ENCODE measurements around the gene TCF12. TPM values are rescaled to one million over a fixed set of nuclear protein-coding genes. Genes with fewer than 3 reads are reported as not detected.
A peak's percentile ranks its signal among the peaks of the same experiment; 100 is the strongest.

TCF12 gene
- total RNA-seq, 1 donor from 2014 or later = 112 TPM

- H3K9me3 ChIP-seq (ENCODE audit: insufficient read depth, low read depth, low read length) = no peaks in the 10 kb centered on the region
- no peak overlapping the region for H3K4me3 Mint-ChIP-seq (ENCODE audit: unreplicated experiment)
- H3K27ac Mint-ChIP-seq (ENCODE audit: unreplicated experiment) = peak overlapping the region; percentile 88
These were observed 143.3 kb downstream of the TCF12 start for GRCh38 chr15:57061696-57062095.

GRCh38 chr15:57064033-57064432, 145.6 kb downstream of the TCF12 start:
- H4K20me1 ChIP-seq (ENCODE audit: insufficient read depth, low read length) = no peaks in the 10 kb centered on the region
- no peak for FAIRE-seq
- no peak for DNase-seq (ENCODE audit: low read depth)
- H3K27me3 ChIP-seq (ENCODE audit: insufficient read depth, low read length) = no peaks in the 10 kb centered on the region
- no peak overlapping the region for H3K27ac ChIP-seq (ENCODE audit: low read depth, low read length)
- Mint-ChIP-seq H3K36me3 (ENCODE audit: low read depth, unreplicated experiment) (peaks cover 6% of the 10 kb centered on the region), H3K27ac (ENCODE audit: unreplicated experiment) (peak overlapping the region; percentile 53), H3K4me3 (ENCODE audit: unreplicated experiment) (no peak overlapping the region), H3K9me3 (ENCODE audit: unreplicated experiment) (no peaks in the 10 kb centered on the region), H3K4me1 (ENCODE audit: low read depth, unreplicated experiment) (peaks cover 46% of the 10 kb centered on the region), H3K27me3 (ENCODE audit: low read depth, unreplicated experiment) (no peaks in the 10 kb centered on the region)
- peaks cover 4% of the 10 kb centered on the region for H3K36me3 ChIP-seq (ENCODE audit: insufficient read depth, low read length)
- H3K4me2 ChIP-seq (ENCODE audit: low read length) = no peak overlapping the region
- TF ChIP-seq EZH2 (IDR thresholded peaks at IDR 0.05; ENCODE audit: insufficient read depth, low read length) = no peak
- TF ChIP-seq, protein P1, sequence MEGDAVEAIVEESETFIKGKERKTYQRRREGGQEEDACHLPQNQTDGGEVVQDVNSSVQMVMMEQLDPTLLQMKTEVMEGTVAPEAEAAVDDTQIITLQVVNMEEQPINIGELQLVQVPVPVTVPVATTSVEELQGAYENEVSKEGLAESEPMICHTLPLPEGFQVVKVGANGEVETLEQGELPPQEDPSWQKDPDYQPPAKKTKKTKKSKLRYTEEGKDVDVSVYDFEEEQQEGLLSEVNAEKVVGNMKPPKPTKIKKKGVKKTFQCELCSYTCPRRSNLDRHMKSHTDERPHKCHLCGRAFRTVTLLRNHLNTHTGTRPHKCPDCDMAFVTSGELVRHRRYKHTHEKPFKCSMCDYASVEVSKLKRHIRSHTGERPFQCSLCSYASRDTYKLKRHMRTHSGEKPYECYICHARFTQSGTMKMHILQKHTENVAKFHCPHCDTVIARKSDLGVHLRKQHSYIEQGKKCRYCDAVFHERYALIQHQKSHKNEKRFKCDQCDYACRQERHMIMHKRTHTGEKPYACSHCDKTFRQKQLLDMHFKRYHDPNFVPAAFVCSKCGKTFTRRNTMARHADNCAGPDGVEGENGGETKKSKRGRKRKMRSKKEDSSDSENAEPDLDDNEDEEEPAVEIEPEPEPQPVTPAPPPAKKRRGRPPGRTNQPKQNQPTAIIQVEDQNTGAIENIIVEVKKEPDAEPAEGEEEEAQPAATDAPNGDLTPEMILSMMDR (IDR thresholded peaks at IDR 0.05; ENCODE audit: insufficient read depth, low read depth, low read length) = no peak
- no peak overlapping the region for H3K4me3 ChIP-seq (ENCODE audit: insufficient read depth, low read depth, low read length)
- H3K79me2 ChIP-seq (ENCODE audit: insufficient read depth, low read length) = peaks cover 71% of the 10 kb centered on the region
- no peak overlapping the region for H2AFZ ChIP-seq (ENCODE audit: low read depth, low read length)
- no peaks in the 10 kb centered on the region for H3K9me3 ChIP-seq (ENCODE audit: insufficient read depth, low read depth, low read length)
- no peak overlapping the region for H3K9ac ChIP-seq (ENCODE audit: low read length)
- H3K4me1 ChIP-seq (ENCODE audit: insufficient read depth, low read length) = peaks cover 20% of the 10 kb centered on the region

More at GRCh38 chr15:57061696-57062095, 143.3 kb downstream of the TCF12 start:
- no peaks in the 10 kb centered on the region for H3K27me3 ChIP-seq (ENCODE audit: insufficient read depth, low read length)
- FAIRE-seq (no peak), DNase-seq (ENCODE audit: low read depth) (no peak)
- H4K20me1 ChIP-seq (ENCODE audit: insufficient read depth, low read length) = no peaks in the 10 kb centered on the region
- H3K4me1 ChIP-seq (ENCODE audit: insufficient read depth, low read length) = peaks cover 36% of the 10 kb centered on the region
- peak overlapping the region; percentile 94 for H3K27ac ChIP-seq (ENCODE audit: low read depth, low read length)
- H3K4me2 ChIP-seq (ENCODE audit: low read length) = no peak overlapping the region
- peaks cover 59% of the 10 kb centered on the region for H3K4me1 Mint-ChIP-seq (ENCODE audit: low read depth, unreplicated experiment)
- no peak overlapping the region for H2AFZ ChIP-seq (ENCODE audit: low read depth, low read length)
- no peaks in the 10 kb centered on the region for H3K27me3 Mint-ChIP-seq (ENCODE audit: low read depth, unreplicated experiment)
- TF ChIP-seq, protein P1 (IDR thresholded peaks at IDR 0.05; ENCODE audit: insufficient read depth, low read depth, low read length) = no peak
- no peak for TF ChIP-seq EZH2 (IDR thresholded peaks at IDR 0.05; ENCODE audit: insufficient read depth, low read length)
- H3K9me3 Mint-ChIP-seq (ENCODE audit: unreplicated experiment) = no peaks in the 10 kb centered on the region
- peaks cover 76% of the 10 kb centered on the region for H3K79me2 ChIP-seq (ENCODE audit: insufficient read depth, low read length)
- H3K36me3 Mint-ChIP-seq (ENCODE audit: low read depth, unreplicated experiment) = peaks cover 6% of the 10 kb centered on the region
- peaks cover 4% of the 10 kb centered on the region for H3K36me3 ChIP-seq (ENCODE audit: insufficient read depth, low read length)
- no peak overlapping the region for H3K4me3 ChIP-seq (ENCODE audit: insufficient read depth, low read depth, low read length)
- no peak overlapping the region for H3K9ac ChIP-seq (ENCODE audit: low read length)

DNA sequence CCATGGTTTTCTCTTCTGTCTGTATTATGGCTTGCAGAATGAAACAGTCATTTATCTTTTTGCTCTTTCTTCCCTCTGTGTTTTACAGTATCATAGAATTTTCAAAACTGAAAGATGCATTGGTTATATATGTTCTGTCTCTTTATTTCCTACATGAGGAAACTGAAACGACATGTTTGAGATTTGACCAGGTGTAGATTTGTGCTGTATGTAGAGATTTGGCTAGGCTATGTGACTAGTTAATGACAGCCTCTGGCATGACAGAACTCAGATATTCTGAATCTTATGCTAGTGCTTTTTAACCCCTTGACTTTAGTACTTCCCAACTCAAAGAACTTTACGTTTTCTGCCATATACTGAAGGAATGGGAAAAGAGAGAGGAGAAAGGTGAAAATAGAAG, 151.0 kb downstream of the TCF12 start:
- TF ChIP-seq, protein P1 (IDR thresholded peaks at IDR 0.05; ENCODE audit: insufficient read depth, low read depth, low read length) = no peak
- TF ChIP-seq EZH2 (IDR thresholded peaks at IDR 0.05; ENCODE audit: insufficient read depth, low read length) = no peak
- no peaks in the 10 kb centered on the region for H3K9me3 ChIP-seq (ENCODE audit: insufficient read depth, low read depth, low read length)
- FAIRE-seq (no peak), DNase-seq (ENCODE audit: low read depth) (no peak)
- no peak overlapping the region for H3K4me3 ChIP-seq (ENCODE audit: insufficient read depth, low read depth, low read length)
- H3K79me2 ChIP-seq (ENCODE audit: insufficient read depth, low read length) = peaks cover 74% of the 10 kb centered on the region
- no peaks in the 10 kb centered on the region for H3K36me3 ChIP-seq (ENCODE audit: insufficient read depth, low read length)
- Mint-ChIP-seq H3K4me1 (ENCODE audit: low read depth, unreplicated experiment) (peaks cover 24% of the 10 kb centered on the region), H3K4me3 (ENCODE audit: unreplicated experiment) (no peak overlapping the region), H3K36me3 (ENCODE audit: low read depth, unreplicated experiment) (peaks cover 2% of the 10 kb centered on the region), H3K27me3 (ENCODE audit: low read depth, unreplicated experiment) (no peaks in the 10 kb centered on the region), H3K9me3 (ENCODE audit: unreplicated experiment) (no peaks in the 10 kb centered on the region), H3K27ac (ENCODE audit: unreplicated experiment) (no peak overlapping the region)
- H3K27me3 ChIP-seq (ENCODE audit: insufficient read depth, low read length) = no peaks in the 10 kb centered on the region
- no peak overlapping the region for H3K9ac ChIP-seq (ENCODE audit: low read length)
- no peak overlapping the region for H3K4me2 ChIP-seq (ENCODE audit: low read length)
- H4K20me1 ChIP-seq (ENCODE audit: insufficient read depth, low read length) = peaks cover 15% of the 10 kb centered on the region
- no peaks in the 10 kb centered on the region for H3K4me1 ChIP-seq (ENCODE audit: insufficient read depth, low read length)
- no peak overlapping the region for H3K27ac ChIP-seq (ENCODE audit: low read depth, low read length)
- H2AFZ ChIP-seq (ENCODE audit: low read depth, low read length) = no peak overlapping the region
